Umbilical cord (tissue), 2 donors: ENCODE measurements around the gene MRPS34. TPM values are rescaled to one million over a fixed set of nuclear protein-coding genes. Genes with fewer than 3 reads are reported as not detected.
A peak's percentile ranks its signal among the peaks of the same experiment; 100 is the strongest.

Experiments
- DNase-seq: peaks from one replicate; pipeline ENCODE4 v3.0.0-alpha.2; 2015; ENCODE audit warnings: low spot score
- total RNA-seq: library from RNA; depleted of rRNA; stranded (reverse); fragments of >200 nt; gene quantifications from one replicate; pipeline ENCODE4 v1.2.3, GENCODE V29; 2014; ENCODE audit warnings: low replicate concordance; ENCODE audit not compliant: insufficient read depth

The MRPS34 gene
- total RNA-seq, 1 donor from 2014 or later: 26.5 TPM

DNA sequence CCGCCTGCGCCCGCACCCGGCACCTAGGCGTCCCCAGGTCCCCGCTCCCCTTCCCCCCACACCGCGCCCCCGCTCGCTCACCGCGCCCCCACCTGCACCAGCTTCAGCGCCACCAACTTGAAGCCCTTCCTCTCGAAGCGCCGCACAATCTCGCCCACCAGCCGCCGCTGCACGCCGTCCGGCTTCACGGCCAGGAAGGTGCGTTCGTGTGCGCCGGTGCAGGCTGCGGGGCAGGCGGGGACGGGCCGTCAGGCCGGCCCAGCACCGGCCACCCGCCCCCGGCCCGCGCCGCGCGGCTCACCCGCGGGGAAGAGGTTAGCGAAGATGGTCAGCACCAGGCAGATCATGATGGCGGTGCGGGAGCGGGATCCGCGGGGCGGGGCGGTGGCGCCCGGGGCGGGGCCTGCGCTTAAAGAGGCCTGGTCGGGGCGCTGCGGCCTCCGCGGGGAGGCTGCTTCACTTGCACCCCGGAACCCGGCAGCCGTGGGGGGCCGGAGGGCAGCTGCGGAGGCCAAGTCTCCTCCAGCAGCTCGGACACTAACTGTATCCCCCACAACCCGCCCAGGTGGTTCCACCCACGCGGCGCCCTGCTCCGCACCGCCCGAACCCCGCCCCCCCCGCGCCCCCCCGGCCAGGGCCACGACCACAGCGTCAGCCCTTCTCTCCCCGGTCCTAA is 1.6 kb downstream of the MRPS34 start, which contains the start of gene NME3:
TSS of gene NME3 (minus strand) at position 356 of the 676 bp plus-strand sequence. CDS start at position 347, 9 bp downstream.
- peak; percentile 73 for DNase-seq

GRCh38 chr16:1770328-1771187 is 2.4 kb downstream of the MRPS34 start:
- DNase-seq: peak; percentile 40

GRCh38 chr16:1769402-1770300 is 3.3 kb downstream of the MRPS34 start:
- DNase-seq: no peak

- DNase-seq: no peak
Measured at GRCh38 chr16:1768767-1769401, 4.0 kb downstream of the MRPS34 start.

DNA sequence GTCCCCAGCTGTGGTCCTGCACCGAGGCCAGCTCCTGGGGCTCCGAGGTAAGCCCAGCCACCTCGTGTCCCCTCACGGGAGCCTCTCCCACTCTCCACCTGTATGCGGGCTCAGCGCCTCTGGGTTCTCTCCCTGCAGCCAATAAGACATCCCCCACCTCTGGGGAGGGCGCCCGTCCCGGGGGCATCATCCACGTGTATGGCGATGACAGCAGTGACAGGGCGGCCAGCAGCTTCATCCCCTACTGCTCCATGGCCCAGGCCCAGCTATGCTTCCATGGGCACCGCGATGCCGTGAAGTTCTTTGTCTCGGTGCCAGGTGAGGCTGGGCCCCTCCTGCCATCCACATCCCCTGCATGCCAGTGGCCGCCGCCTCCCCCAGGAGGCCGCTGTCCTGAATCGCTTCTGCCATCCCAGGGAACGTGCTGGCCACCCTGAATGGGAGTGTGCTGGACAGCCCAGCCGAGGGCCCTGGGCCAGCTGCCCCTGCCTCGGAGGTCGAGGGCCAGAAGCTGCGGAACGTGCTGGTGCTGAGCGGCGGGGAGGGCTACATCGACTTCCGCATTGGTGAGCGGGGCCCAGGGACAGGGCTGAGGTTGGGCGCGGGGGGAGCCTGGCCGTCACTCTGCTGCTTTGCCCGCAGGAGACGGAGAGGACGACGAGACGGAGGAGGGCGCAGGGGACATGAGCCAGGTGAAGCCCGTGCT is 4.7 kb downstream of the MRPS34 start:
- DNase-seq: no peak

DNA sequence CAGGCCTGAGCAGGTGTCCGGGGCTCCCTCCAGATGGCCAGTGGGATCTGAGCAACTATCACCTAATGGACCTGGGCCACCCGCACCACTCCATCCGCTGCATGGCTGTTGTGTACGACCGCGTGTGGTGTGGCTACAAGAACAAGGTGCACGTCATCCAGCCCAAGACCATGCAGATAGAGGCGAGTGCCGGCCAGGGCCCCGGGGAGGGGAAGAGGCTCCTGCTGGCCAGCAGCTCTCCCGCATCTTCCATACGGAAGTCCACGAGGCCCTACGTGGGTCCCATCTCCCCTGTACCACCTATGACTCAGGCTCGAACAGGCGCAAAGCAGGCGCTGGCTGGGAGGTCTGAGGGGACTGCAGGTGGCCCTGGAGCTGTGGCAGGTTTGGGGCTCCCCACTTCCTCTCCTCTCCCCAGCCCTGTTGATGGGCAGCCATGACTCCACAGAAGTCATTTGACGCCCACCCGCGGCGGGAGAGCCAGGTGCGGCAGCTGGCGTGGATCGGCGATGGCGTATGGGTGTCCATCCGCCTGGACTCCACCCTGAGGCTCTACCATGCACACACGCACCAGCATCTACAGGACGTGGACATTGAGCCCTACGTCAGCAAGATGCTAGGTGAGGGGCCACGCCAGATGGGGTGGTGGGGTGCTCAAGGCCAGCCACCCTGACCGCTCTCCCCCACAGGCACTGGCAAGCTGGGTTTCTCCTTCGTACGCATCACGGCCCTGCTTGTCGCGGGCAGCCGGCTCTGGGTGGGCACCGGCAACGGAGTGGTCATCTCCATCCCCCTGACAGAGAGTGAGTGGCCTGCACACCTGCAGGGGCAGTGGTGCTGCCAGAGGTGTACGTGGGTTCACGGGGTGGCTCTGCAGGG is 5.6 kb downstream of the MRPS34 start:
- DNase-seq: no peak

GRCh38 chr16:1766701-1767100 is 6.2 kb downstream of the MRPS34 start:
- DNase-seq: no peak

- DNase-seq: no peak
Measured at GRCh38 chr16:1766231-1766630, 6.7 kb downstream of the MRPS34 start.

- DNase-seq: no peak
Measured at GRCh38 chr16:1765826-1766225, 7.1 kb downstream of the MRPS34 start.

DNA sequence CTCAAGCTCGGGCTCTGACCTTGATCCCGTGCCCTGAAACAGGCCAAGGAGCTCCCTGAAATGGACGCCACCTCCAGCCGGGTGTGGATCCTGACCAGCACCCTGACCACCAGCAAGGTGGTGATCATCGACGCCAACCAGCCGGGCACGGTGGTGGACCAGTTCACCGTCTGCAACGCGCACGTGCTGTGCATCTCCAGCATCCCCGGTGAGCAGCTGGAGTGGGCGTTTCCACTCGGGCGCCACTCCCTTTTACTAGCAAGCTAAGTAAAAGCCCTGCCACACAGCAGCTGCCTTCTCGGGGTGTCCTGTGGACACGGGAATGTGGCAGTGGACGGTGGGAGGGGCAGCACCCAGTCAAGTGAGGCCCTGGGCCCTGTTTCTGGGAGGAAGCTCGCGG is 8.0 kb downstream of the MRPS34 start:
- DNase-seq: no peak

DNA sequence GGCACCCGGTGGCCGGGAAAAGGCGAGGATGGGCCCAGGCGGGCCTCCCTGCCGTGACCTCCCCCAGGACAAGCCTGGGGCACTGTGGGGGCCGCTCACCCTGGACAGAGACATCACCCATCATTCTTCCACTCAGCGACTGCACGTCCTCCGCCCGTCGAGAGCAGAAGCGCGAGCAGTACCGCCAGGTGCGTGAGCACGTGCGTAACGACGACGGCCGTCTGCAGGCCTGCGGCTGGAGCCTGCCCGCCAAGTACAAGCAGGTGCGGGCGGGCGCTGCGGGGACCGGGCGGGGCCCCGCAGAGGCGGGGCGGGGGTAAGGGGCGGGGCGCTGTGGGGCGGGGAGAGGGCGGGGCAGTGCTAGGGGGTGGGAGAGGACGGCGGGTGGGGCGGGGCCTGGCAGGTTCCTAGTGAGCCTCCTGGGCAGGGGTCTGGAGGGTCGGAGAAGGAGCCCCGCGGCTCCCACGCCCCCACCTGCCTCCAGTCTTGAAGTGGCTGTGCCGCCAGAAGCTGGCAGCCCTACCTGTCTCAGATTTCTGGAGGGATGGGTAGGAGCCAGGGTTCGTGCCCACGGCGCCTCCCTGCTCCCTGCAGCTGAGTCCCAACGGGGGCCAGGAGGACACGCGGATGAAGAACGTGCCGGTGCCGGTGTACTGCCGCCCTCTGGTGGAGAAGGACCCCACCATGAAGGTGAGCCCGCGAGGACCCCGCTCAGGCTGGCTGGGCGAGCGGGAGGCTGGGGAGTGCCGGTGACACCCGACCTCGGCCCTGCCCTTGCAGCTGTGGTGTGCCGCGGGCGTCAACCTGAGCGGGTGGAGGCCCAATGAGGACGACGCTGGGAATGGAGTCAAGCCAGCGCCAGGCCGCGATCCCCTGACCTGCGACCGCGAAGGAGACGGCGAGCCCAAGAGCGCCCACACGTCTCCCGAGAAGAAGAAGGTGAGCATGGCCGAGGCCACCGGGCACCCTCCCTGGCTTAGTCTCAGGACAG is 9.1 kb downstream of the MRPS34 start:
- no peak for DNase-seq

DNA sequence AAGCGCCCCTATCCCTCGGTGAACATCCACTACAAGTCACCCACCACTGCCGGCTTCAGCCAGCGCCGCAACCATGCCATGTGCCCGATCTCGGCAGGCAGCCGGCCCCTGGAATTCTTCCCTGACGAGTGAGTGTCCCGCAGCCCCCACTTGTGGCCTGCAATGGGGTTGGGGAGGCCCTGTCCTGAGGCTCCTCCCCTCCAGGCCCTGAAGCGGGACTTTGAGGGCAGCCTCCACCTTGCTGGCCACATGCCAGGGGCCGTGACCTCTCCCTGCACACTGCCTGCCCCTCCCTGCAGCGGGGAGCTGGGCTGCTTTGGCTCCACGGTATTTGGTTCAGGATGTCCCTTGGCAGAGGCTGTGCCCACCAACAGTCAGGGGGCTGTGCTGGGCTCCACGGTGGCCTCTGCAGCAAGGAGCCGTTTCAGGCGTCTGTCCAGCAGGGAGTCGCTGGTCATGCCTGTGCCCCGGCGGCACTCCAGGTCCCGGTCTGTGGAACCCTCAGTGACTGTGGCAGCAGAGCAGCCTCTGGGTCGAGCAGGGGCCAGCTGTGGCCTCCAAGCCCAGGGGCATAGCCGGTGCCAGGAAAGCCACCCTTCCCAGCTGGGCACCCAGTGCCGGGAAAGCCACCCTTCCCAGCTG is 9.9 kb downstream of the MRPS34 start:
- no peak for DNase-seq

DNA sequence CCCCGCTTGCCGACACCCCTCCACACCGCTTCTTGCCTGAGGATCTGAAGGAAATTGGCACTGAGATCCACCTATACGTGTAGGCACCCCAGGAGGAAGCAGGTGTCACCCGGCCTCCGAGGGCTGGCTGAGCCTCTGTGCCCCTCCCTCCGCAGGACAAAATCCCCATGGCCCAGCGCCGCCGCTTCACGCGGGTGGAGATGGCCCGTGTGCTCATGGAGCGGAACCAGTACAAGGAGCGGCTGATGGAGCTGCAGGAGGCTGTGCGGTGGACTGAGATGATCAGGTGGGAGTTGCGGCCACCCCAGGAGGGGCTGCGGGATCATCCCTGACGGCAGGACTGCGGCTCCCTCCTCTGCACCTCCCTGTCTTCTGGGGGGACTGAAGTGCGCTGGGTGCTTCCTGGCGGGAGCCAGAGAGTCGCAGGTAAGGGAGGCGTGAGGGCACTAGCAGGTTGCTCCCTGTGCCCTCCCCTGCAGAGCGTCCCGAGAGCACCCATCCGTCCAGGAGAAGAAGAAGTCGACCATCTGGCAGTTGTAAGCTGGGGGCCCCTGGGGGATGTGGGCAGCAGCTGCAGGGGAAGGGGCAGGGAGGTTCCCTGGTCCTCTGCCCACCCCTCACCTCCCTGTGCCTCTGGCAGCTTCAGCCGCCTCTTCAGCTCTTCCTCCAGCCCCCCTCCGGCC is 10.6 kb downstream of the MRPS34 start:
- DNase-seq: no peak

DNA sequence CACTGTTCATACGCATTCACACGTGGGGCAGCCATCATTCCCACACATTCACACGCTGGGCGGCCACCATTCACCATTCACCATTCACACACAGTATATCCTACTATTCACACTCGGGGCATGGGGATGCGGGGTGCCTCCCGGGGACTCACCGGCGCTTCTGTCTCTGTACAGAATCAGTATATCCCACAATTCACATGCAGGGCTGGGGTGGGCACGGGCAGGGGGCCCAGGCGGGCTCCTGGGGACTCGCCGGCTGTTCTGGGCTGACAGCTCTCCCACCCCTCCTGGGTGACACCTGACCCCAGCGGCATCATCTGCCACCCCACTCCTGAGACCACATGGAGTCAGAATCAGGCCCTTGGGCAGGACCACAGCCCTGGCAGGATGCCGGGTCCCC is 11.2 kb downstream of the MRPS34 start:
- DNase-seq: no peak

DNA sequence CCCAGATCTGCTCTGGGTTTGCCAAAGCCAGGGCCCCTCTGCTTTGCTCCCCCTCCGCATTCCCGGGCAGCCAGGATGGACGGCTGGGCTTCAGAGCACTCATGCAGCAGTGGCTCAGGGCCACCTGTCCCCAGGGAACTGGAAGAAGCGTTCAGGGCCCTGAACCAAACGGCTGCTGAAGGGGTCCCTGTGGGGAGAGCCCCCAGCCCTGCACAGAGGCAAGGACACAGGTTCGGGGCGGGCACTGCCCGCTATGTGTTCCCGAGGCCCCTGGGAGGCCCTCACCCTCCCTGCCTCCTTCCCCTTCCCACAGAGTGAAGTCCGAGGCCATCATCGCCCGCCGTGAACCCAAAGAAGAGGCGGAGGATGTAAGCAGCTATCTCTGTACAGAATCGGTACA is 12.0 kb downstream of the MRPS34 start:
- DNase-seq: no peak

DNA sequence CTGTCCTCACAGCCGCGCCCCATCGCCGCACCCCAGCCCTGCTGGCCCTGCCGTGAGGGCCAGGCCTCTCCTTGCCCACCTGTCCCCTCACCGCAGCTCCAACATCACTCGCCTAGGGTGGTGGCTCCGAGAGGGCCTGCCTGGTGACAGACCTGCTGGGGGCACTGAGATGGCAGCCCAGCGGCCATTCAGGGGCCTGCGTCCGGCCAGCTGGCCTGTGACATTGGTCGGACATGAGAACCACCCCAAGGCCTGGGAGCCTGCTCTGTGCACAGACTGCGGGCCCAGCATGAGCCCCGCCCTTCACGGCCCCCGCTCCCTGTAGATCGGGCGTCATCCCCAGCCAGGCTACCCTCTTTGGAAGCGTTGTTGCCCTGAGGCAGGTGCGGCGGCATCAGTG is 13.4 kb downstream of the MRPS34 start:
- DNase-seq: no peak

GRCh38 chr16:1758923-1759322 is 14.0 kb downstream of the MRPS34 start:
- no peak for DNase-seq
